Measurements from ENCODE around the gene LGMN.
"Not testable (repeated sequence)": the region's sequence is repeated elsewhere in the genome, so short reads cannot be mapped to it uniquely, and the experiment has no call there.

The LGMN gene

DNA sequence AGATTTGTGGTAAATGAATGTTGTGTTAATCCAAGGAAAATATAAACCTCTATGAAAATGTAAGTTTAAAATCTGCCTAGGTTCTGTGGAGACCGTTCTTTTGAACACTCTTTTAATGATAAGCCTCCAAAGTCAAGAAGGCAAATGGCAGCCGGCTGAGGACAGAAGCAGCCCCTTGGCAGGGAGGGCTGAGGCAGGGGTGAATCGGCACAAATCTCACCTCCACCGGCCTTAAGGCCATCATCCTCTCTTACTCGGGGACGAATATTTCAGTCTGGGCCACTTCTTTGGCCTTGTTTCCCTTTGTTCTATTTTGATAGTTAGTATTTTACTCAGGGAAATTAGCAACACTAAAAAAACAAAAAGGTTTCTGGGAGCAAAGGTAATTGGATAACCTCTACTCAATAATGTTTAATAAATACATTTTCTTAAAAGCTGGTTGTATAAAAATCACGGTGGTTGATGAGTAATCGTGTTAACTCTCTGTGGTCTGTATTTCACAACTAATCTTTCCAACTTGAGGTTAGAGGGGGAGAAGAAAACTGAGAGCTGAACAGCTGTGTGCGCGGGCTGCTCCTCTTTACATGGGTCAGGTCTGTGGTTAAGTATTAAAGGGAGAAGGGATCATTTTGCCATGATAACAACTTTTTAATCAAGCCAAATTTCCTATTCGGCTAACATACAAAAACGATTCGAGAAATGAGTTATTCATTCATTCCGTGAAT is 18.6 kb downstream of the LGMN start:
- in situ Hi-C loops (cut with HindIII; ENCODE audit: low sequenced_read_pairs) = no loop called here

DNA sequence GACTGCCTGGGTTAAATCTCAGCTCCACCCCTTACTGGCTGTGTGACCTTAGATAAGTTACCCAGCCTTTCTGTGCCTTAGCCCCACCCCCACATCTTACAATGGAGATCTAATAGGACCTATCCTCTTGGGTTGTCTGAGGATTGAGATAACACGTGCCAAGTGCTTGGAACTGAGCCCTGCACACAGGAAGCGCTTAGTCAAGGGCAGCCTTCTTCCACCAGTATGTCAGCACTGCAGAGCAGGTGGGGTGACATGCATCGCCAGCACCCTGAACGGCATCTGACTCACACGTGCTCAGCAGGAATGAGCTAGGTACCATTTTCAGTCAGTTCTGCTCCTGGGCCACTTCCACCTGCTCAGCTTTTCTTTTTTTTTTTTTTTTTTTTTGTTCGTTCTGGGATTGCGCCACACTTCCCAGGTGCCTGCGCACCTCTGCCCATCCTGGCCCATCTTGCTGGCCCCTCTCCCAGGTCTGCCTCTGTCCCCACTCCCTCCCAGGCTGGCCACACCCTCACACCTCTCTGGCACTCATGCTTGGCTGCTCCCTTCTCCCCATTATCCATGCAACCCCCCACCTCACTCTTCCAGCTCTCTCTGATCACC is 19.6 kb downstream of the LGMN start:
- in situ Hi-C loops (cut with HindIII; ENCODE audit: low sequenced_read_pairs) = no loop called here

DNA sequence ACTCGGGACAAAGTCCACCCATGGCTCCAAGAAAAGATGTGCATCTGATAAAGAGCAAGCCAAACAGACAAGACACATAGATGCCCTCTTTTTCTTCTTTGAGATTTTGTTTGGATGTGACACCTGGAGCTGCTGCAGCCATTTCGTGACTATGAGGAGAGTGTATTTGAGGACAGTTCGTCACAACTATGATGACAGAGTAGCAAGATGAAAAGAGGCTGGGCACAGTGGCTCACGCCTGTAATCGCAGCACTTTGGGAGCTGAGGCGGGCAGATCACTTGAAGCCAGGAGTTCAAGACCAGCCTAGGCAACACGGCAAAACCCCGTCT is 21.5 kb downstream of the LGMN start:
- in situ Hi-C loops (cut with HindIII; ENCODE audit: low sequenced_read_pairs) = no loop called here

GRCh38 chr14:92726135-92726932 is 22.1 kb downstream of the LGMN start:
- in situ Hi-C loops (cut with HindIII; ENCODE audit: low sequenced_read_pairs) = no loop called here

- in situ Hi-C loops (cut with HindIII; ENCODE audit: low sequenced_read_pairs) = no loop called here
These were observed 23.7 kb downstream of the LGMN start for GRCh38 chr14:92724516-92725340.

- in situ Hi-C loops (cut with HindIII; ENCODE audit: low sequenced_read_pairs) = no loop called here
These were observed 28.5 kb downstream of the LGMN start for GRCh38 chr14:92719890-92720323.

- in situ Hi-C loops (cut with HindIII; ENCODE audit: low sequenced_read_pairs) = no loop called here
These were observed 29.0 kb downstream of the LGMN start for GRCh38 chr14:92719421-92719820.

- in situ Hi-C loops (cut with HindIII; ENCODE audit: low sequenced_read_pairs) = no loop called here
These were observed 29.8 kb downstream of the LGMN start for GRCh38 chr14:92718664-92719063.

GRCh38 chr14:92717571-92718042 is 30.8 kb downstream of the LGMN start:
- in situ Hi-C loops (cut with HindIII; ENCODE audit: low sequenced_read_pairs) = no loop called here

GRCh38 chr14:92716131-92716530 is 32.3 kb downstream of the LGMN start:
- in situ Hi-C loops (cut with HindIII; ENCODE audit: low sequenced_read_pairs) = no loop called here

- in situ Hi-C loops (cut with HindIII; ENCODE audit: low sequenced_read_pairs) = not testable (repeated sequence)
These were observed 33.6 kb downstream of the LGMN start for GRCh38 chr14:92714739-92715307.

DNA sequence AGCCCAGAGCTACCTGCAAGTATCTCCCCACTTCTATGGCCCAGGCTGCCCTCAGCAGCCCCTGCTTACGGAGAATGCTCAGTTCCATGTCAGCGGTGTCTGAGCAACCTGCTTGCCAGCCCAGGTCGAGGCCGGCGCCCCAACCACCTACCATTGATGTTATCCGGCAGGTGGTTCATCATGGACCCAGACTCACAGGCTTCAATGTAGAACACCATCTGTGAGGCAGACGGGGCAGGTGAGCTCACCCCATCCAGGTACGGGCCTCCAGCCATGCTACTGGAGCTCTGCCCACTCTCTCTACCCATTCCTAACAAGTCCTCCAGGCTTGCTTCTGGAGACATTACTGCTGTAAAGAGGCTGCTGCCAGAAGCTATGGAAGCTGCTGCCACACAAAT is 35.8 kb downstream of the LGMN start:
- in situ Hi-C loops (cut with HindIII; ENCODE audit: low sequenced_read_pairs) = no loop called here

DNA sequence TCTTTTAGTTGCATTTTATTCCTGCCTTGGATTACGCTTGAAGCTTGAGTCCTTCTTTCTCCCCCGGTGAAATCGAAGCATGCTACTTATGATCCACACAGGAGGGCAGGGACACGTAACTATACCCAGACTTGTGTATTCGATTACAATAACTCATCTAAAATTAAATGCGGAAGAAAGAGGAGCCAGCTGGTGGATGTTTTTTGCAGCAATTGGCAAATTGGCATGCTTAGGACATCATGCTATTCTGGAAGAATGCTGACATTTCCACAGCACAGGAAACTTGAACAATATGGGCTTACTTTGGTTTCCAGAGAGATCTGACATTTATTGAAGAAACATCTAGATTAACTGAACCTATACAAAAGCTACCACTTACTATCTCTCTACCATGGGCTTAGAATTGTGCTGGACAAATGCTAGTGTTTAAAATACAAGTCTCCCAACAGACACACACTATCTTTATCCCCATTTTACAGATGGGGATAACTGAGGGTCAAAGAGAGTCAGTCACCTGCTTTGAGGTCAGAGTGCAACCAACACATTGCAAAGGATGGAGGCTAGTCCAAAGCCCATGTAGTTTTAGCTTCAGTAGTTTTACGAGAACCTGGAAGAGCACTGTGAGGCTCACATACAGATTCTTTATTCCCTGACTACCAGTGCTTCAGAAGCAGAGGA is 36.3 kb downstream of the LGMN start:
- in situ Hi-C loops (cut with HindIII; ENCODE audit: low sequenced_read_pairs) = no loop called here

DNA sequence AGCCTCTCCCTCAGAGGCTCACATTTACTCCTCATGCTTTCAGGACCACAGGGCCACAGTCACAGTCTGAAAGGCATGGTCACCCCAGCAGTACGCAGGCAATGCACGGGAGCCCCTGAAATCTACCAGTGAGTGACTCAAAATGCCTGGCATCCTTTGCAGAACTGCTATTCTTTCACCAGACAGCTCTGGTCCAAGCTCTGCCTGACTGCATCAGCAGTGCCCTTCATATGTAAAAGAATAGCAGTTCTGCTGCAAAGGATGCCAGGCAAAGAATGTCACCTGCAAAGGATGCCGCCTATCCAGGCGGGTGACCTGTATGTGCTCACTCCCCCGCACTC is 38.5 kb downstream of the LGMN start:
- in situ Hi-C loops (cut with HindIII; ENCODE audit: low sequenced_read_pairs) = no loop called here

DNA sequence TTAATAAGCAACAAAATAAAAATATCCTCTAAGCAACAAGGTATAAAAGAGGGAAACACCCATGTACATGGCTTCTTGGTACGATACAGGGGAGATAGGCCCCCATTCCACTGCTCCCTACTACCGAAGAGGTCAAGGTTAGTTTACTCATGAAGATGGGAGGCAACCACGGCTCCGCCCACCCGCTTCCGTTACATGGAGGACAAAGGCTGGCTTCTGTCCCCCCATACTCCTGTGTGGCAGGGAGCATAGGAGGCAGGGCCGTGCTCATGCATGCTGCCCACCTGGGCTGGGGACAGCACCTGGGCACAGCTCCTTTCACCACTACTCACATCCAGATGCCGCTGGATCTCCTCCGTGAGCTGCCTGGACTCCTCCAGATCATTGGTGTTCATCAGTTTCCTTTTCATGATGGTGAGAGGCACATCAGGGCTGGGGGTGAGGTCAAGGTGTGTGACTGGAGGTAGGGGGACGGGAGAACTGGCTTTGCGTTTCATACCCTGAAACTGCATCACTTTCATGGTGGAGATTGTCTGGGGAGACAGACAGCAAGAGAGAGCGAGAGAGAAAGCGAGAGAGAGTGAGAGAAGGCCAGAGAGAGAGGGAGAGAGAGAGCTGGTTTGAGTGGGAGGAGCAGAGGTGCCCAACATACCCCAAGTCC is 39.0 kb downstream of the LGMN start:
- in situ Hi-C loops (cut with HindIII; ENCODE audit: low sequenced_read_pairs) = no loop called here

DNA sequence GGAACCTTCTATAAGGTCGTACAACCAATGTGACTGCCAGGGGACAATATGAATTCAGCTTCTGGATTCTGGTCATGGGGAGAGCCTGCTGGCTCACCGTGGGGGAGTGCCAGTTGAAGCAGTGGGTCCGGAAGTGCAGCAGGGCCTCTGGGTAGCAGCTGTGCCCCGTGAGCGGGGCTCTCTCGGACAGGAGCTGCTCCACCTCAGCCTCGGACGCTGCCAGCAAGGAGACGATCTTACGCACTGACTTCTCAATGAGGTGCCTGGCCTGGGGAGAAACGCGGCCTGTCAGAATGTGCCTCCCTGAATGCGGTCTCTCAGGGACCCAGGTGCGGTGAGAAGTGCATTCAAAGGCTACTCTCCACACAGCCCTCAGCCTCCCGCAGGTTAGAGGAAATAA is 42.0 kb downstream of the LGMN start:
- in situ Hi-C loops (cut with HindIII; ENCODE audit: low sequenced_read_pairs) = no loop called here

DNA sequence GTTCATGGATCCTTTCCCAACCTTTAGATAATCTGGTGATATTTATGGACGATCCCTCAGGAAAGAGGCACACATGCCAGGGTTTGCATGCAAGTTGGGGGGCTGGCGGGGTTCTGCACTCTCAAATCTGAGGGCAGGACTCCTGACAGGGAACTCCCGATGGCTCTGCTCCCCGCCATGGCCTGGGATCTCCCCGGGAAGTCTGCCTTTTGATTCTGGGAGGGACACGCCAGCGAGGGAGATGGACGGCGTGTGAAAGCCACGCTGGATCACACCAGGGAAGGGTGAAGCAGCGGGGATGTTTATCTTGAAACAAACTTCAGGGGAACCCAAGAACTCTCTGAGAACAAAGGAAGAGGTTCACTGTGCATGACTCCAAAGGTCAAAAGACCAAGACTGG is 43.6 kb downstream of the LGMN start:
- in situ Hi-C loops (cut with HindIII; ENCODE audit: low sequenced_read_pairs) = no loop called here

DNA sequence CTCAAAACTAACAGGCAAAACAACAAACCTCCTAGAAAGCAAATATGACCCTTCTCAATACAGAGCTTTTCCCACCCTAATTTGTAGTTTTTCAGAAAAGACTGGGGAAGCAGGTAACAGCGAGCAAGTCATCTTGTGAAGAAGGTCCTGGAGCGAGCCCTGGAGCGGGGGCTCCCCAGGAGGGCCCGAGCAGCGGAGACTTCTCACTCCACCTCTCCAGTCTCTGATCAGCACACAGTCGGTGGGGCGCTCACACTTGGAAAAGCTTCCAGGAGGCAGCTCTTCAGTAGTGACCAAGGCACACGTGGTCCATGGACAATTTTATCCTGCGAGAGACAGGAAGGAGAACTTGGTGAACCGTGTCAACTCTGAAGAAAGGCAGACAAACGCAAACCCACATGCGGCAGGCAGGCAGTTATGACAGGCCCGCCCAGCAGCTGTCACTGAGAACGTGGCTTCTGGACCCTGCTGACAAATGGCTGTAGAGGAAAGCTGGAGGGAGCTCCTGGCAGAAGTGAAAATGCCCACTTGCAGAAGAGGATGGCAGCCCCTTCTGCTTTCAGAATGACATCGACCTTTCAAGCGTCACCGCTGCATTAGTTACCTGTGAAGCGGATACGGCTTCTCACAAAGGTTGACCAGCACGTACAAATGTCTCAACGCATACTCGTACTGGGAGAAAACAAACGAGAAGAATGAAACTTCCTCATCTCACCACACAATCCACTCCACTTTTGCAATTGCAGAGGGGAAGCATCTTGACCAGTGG is 44.2 kb downstream of the LGMN start:
- in situ Hi-C loops (cut with HindIII; ENCODE audit: low sequenced_read_pairs) = no loop called here

- in situ Hi-C loops (cut with HindIII; ENCODE audit: low sequenced_read_pairs) = no loop called here
These were observed 44.9 kb downstream of the LGMN start for GRCh38 chr14:92703516-92703915.

Measured in DLD1 (cell line).